ENCODE data around the gene SIDT2. TPM values are rescaled to one million over a fixed set of nuclear protein-coding genes. Genes with fewer than 3 reads are reported as not detected.

The SIDT2 gene
- total RNA-seq, 1 donor from 2014 or later, result 3.2 TPM

DNA sequence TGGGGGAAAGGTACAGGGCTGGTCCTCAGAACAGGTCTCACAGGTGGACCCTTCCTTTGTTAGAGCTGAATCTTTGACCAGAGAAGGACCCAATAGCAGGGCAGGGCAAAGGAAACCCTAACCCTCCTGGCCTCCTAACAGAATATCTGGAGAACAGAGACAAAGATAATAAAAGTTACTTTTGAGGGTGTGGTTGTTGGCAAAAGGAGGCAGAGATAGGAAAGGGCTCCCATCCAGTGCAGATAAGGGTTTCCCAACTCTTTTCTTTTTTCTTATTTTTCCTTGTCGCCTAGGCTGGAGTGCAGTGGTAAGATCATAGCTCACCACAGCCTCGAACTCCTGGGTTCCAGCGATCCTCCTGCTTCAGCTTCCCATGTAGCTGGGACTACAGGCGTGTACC is 41.5 kb downstream of the SIDT2 start:
- no peak for FAIRE-seq
- TF ChIP-seq, protein P1, sequence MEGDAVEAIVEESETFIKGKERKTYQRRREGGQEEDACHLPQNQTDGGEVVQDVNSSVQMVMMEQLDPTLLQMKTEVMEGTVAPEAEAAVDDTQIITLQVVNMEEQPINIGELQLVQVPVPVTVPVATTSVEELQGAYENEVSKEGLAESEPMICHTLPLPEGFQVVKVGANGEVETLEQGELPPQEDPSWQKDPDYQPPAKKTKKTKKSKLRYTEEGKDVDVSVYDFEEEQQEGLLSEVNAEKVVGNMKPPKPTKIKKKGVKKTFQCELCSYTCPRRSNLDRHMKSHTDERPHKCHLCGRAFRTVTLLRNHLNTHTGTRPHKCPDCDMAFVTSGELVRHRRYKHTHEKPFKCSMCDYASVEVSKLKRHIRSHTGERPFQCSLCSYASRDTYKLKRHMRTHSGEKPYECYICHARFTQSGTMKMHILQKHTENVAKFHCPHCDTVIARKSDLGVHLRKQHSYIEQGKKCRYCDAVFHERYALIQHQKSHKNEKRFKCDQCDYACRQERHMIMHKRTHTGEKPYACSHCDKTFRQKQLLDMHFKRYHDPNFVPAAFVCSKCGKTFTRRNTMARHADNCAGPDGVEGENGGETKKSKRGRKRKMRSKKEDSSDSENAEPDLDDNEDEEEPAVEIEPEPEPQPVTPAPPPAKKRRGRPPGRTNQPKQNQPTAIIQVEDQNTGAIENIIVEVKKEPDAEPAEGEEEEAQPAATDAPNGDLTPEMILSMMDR (IDR thresholded peaks at IDR 0.05; ENCODE audit: insufficient read depth, low read length, severe bottlenecking), result no peak
- DNase-seq (ENCODE audit: low read depth), result no peak
- Histone ChIP-seq H3K4me3 (ENCODE audit: low read depth, low read length) (no peak overlapping the region), H3K36me3 (ENCODE audit: control insufficient read depth, insufficient read depth, low read length) (peaks cover 45% of the 10 kb centered on the region), H3K27me3 (ENCODE audit: control insufficient read depth, insufficient read depth, low read length) (no peaks in the 10 kb centered on the region)

DNA sequence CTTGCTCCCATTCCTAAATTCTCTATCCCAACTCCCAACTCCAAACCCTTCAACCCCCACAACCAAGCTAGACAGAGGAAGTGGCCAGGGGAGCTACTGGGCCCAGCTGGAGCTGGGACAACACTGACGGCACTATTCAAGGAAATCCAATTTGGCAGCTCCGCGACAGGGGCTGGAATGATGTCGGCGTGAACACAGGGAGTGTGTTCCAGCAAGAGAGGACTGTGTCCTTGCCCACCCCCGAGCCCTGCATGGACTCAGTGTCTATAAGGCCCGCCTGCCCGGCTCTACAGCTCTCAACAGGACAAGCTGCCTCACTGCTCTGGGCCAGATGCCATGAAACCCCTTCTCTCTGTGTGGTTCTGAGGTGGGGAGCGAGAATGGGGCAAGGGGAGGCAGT is 42.0 kb downstream of the SIDT2 start:
- FAIRE-seq (no peak), DNase-seq (ENCODE audit: low read depth) (no peak)
- TF ChIP-seq, protein P1 (IDR thresholded peaks at IDR 0.05; ENCODE audit: insufficient read depth, low read length, severe bottlenecking), result no peak
- Histone ChIP-seq H3K27me3 (ENCODE audit: control insufficient read depth, insufficient read depth, low read length) (no peaks in the 10 kb centered on the region), H3K36me3 (ENCODE audit: control insufficient read depth, insufficient read depth, low read length) (peaks cover 45% of the 10 kb centered on the region), H3K4me3 (ENCODE audit: low read depth, low read length) (no peak overlapping the region)

DNA sequence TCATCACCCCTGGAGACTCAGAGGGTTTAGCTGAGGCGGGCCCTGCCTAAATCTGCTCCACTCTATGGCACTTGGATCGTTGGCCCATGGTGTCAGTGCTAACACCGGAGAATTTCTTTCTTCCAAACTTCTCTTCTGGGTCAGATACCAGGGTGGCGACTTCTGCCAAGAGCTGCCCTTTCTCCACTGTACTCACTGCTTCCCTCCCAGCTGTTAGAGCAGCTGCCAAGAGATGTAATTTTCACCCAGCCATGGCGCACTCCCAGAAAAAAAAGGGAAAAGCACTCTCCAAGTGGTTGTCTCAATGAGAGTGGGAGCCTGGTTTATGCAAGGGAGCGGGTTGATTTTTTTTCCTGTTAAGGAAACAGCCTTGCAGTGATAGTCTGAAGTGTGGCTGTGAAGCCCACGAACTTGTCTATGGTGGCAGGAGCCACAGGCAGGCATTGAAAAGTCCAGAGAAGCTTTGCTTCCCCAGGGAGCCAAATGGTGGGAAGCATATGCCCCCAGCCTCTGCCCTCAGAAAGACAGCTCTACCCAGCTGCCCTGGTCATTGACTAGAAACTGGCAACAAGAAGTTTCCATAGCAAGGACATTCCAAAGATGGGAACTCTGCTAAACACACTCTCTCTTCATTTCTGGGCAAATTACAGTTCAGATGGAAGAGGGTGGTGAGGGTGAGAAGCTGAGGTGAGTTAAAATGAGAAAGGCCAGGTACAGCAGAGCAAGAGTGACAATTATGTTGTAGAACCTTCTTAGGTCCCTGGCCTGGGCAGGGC is 42.6 kb downstream of the SIDT2 start:
- DNase-seq (ENCODE audit: low read depth) (no peak), FAIRE-seq (peak; percentile 43)
- no peak overlapping the region for H3K4me3 ChIP-seq (ENCODE audit: low read depth, low read length)
- peaks cover 49% of the 10 kb centered on the region for H3K36me3 ChIP-seq (ENCODE audit: control insufficient read depth, insufficient read depth, low read length)
- TF ChIP-seq, protein P1 (IDR thresholded peaks at IDR 0.05; ENCODE audit: insufficient read depth, low read length, severe bottlenecking), result no peak
- no peaks in the 10 kb centered on the region for H3K27me3 ChIP-seq (ENCODE audit: control insufficient read depth, insufficient read depth, low read length)

DNA sequence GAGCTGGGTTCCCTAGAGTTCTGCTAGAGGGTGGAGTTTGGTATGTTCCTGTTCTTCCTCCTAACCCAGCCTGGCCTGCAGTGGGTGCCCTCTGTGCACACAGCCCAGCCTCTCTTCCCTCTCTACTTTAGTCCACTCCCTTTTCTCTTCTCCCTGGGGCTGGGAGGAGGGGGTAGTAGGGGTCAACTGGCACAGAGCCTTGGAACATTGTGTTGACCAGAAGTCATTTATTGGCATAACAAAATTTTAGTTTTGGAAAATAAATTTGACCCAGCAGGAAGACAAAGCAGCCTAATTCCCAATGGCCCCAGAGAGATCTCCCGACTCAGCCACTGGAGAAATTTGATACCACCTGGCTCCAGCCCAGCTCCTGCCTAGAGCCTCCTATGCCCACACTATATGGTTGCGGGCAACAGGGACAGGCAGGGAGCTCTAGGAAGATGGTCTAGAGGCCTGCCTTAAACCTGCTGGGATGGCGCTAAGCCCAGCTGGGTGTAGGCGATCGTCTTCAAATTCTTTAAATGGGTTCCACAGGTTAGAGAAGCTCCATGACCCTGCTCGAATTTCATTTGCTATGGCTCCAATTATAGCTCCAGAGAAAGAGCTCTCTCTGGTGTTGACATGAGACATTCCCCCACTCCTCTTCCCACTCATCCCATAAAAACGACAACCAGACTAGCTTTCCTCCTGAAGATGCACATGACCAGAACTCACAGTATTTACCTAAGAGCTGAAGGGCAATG is 43.4 kb downstream of the SIDT2 start:
- peaks cover 50% of the 10 kb centered on the region for H3K36me3 ChIP-seq (ENCODE audit: control insufficient read depth, insufficient read depth, low read length)
- TF ChIP-seq, protein P1 (IDR thresholded peaks at IDR 0.05; ENCODE audit: insufficient read depth, low read length, severe bottlenecking), result no peak

DNA sequence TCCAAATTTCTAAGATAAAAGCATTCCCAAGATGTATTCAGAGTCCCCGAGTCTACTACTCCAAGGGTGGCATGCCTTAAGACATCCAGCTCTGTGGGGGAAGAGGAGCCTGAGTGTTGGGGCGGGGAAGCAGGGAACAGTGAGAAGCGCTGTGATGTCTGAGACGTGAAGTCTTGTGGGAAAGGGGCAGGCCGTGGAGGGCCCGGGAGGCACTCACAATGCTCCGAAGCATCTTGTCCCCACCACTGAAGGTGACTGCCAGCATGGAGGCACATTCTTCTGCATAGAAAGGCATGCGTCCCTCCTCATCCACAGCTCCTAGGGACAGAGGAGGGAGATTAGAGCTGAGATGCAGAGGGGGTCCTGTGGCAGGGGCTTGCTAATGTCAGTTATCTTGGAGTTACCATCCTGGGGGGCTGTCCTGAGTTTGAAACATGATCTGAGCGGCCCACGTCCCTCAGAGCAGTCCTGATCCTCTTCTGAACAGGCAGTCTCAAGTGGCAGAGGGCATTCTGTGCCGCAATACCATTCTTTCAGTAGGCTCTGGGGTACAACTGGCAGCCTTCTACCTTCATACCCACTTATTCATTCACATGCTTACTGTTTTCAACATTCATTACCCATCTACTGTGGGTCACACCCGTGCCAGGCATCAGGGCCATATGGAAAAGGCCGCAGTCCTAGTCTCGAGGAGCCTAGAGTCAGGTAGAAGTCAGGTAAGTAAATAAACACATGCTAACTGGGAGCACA is 44.6 kb downstream of the SIDT2 start:
- Histone ChIP-seq H3K4me3 (ENCODE audit: low read depth, low read length) (no peak overlapping the region), H3K27me3 (ENCODE audit: control insufficient read depth, insufficient read depth, low read length) (no peaks in the 10 kb centered on the region), H3K36me3 (ENCODE audit: control insufficient read depth, insufficient read depth, low read length) (peaks cover 42% of the 10 kb centered on the region)
- TF ChIP-seq, protein P1 (IDR thresholded peaks at IDR 0.05; ENCODE audit: insufficient read depth, low read length, severe bottlenecking), result no peak
- DNase-seq (ENCODE audit: low read depth), result no peak
- no peak for FAIRE-seq

More for the DNA sequence above, 43.4 kb downstream of the SIDT2 start:
- peak; percentile 23 for FAIRE-seq
- Histone ChIP-seq H3K27me3 (ENCODE audit: control insufficient read depth, insufficient read depth, low read length) (no peaks in the 10 kb centered on the region), H3K4me3 (ENCODE audit: low read depth, low read length) (no peak overlapping the region)
- DNase-seq (ENCODE audit: low read depth), result peak; percentile 27

Measured in bronchial epithelial cell (primary cell).